ENCODE measurements around the gene SLC40A1. TPM values are rescaled to one million over a fixed set of nuclear protein-coding genes. Genes with fewer than 3 reads are reported as not detected.

SLC40A1 gene
- total and polyA plus RNA-seq, 2 of the 13 experiments (the other 11 are each of a cell fraction or from before 2014, with no cell fraction given) = 10.6 to 24.9 TPM

GRCh38 chr2:189580658-189581353 is at the start of gene SLC40A1 (continued):
- 0 out of 2 replicates have a peak, but pooled peaks have one; percentile 12 for TF ChIP-seq ZNF562 (CRISPR knock-in tag; IDR thresholded peaks at IDR 0.05; ENCODE audit: borderline replicate concordance)
- TF ChIP-seq MATR3 (CRISPR knock-in tag; IDR thresholded peaks at IDR 0.05) = no peak
- TF ChIP-seq ZNF775 (CRISPR knock-in tag; IDR thresholded peaks at IDR 0.05; ENCODE audit: borderline replicate concordance) = no peak
- TF ChIP-seq TAF1 (CRISPR knock-in tag; IDR thresholded peaks at IDR 0.05) = peak; percentile 66
- TF ChIP-seq ZNF773 (CRISPR knock-in tag; IDR thresholded peaks at IDR 0.05; ENCODE audit: borderline replicate concordance) = peak; percentile 88; the same call in 1 of the 2 replicates
- peak; percentile 77; the same call in 1 of the 2 replicates for TF ChIP-seq SMAD1 (CRISPR knock-in tag; IDR thresholded peaks at IDR 0.05; ENCODE audit: borderline replicate concordance, low read depth)
- TF ChIP-seq NFE2L2 (IDR thresholded peaks at IDR 0.05; ENCODE audit: low read length) = no peak
- TF ChIP-seq SMARCC2 (IDR thresholded peaks at IDR 0.05) = no peak
- TF ChIP-seq ZNF280B (CRISPR knock-in tag; IDR thresholded peaks at IDR 0.05; ENCODE audit: borderline replicate concordance) = no peak
- no peak for TF ChIP-seq MTA3 (CRISPR knock-in tag; IDR thresholded peaks at IDR 0.05)
- TF ChIP-seq PCBP1 (IDR thresholded peaks at IDR 0.05; ENCODE audit: borderline replicate concordance, low read depth, low read length) = no peak
- TF ChIP-seq MED13 (CRISPR knock-in tag; IDR thresholded peaks at IDR 0.05) = peak; percentile 76; the same call in 1 of the 2 replicates
- peak; percentile 10; the same call in 1 of the 2 replicates for TF ChIP-seq RARA (CRISPR knock-in tag; IDR thresholded peaks at IDR 0.05)
- TF ChIP-seq SSRP1 (CRISPR knock-in tag; IDR thresholded peaks at IDR 0.05) = peak; percentile 50; the same call in 1 of the 2 replicates
- no peak for TF ChIP-seq MEIS1 (CRISPR knock-in tag; IDR thresholded peaks at IDR 0.05; ENCODE audit: borderline replicate concordance)
- no peak for TF ChIP-seq MIXL1 (CRISPR knock-in tag; IDR thresholded peaks at IDR 0.05)
- 0 out of 2 replicates have a peak, but pooled peaks have one; percentile 30 for TF ChIP-seq SMAD9 (CRISPR knock-in tag; IDR thresholded peaks at IDR 0.05)
- TF ChIP-seq ERF (CRISPR knock-in tag; IDR thresholded peaks at IDR 0.05) = no peak; the same call in 1 of the 2 replicates
- TF ChIP-seq ZNF691 (CRISPR knock-in tag; IDR thresholded peaks at IDR 0.05; ENCODE audit: borderline replicate concordance, low read depth) = peak; percentile 63; the same call in 1 of the 2 replicates
- 0 out of 2 replicates have a peak, but pooled peaks have one; percentile 30 for TF ChIP-seq ZNF20 (CRISPR knock-in tag; IDR thresholded peaks at IDR 0.05)
- no peak for TF ChIP-seq SOX13 (IDR thresholded peaks at IDR 0.05)
- TF ChIP-seq SOX13 (CRISPR knock-in tag; conservative IDR thresholded peaks at IDR 0.05 in 1 of 2, IDR thresholded peaks at IDR 0.05 in 1 of 2) = peak in 1 of 2 experiments; percentile 39; a peak in 1 of 4 replicates
- TF ChIP-seq PRDM10 (CRISPR knock-in tag; IDR thresholded peaks at IDR 0.05; ENCODE audit: low read depth) = no peak
- peak; percentile 8; the same call in 1 of the 2 replicates for TF ChIP-seq NCOA2 (CRISPR knock-in tag; IDR thresholded peaks at IDR 0.05)
- peak; percentile 66 for TF ChIP-seq ZEB1 (IDR thresholded peaks at IDR 0.05; ENCODE audit: insufficient replicate concordance, low read depth)
- no peak for TF ChIP-seq SIX1 (CRISPR knock-in tag; IDR thresholded peaks at IDR 0.05; ENCODE audit: borderline replicate concordance)
